Loucy (cell line): ENCODE results near the gene FSTL1.

ENCODE experiments used
- H2AFZ ChIP-seq: fragments of 200-600 bp; sonication (generic); 2 replicates; pipeline ENCODE4 v1.6.0; 2016; ENCODE audit warnings: antibody characterized with exemption, mild to moderate bottlenecking, low read length, moderate library complexity
- H3F3A ChIP-seq: fragments of 200-600 bp; 2 replicates; pipeline ENCODE4 v1.6.0; 2016; ENCODE audit warnings: antibody characterized with exemption, low read depth, mild to moderate bottlenecking
- H3K27me3 ChIP-seq: fragments of 200-600 bp; sonication (generic); 2 replicates; pipeline ENCODE4 v1.6.1; 2014; ENCODE audit warnings: low read length, mild to moderate bottlenecking; ENCODE audit not compliant: insufficient read depth, poor library complexity, severe bottlenecking
- H3K36me3 ChIP-seq: fragments of 200-600 bp; sonication (generic); 2 replicates; pipeline ENCODE4 v1.6.1; 2016; ENCODE audit warnings: low read length; ENCODE audit not compliant: insufficient read depth
- H3K4me1 ChIP-seq: fragments of 200-600 bp; sonication (generic); 2 replicates; pipeline ENCODE4 v1.5.1; 2014; ENCODE audit warnings: low read length, mild to moderate bottlenecking; ENCODE audit not compliant: insufficient read depth, poor library complexity, severe bottlenecking
- H3K4me2 ChIP-seq: fragments of 200-600 bp; sonication (generic); 2 replicates; pipeline ENCODE4 v1.6.0; 2014; ENCODE audit warnings: antibody characterized with exemption, low read length, low read depth, mild to moderate bottlenecking; ENCODE audit not compliant: poor library complexity, severe bottlenecking
- H3K4me3 ChIP-seq: fragments of 200-600 bp; sonication (generic); 2 replicates; pipeline ENCODE4 v1.5.1; 2014; ENCODE audit warnings: low read length, mild to moderate bottlenecking, mixed read lengths; ENCODE audit not compliant: poor library complexity, severe bottlenecking
- H3K79me2 ChIP-seq: fragments of 200-600 bp; sonication (generic); 2 replicates; pipeline ENCODE4 v1.6.1; 2014; ENCODE audit warnings: low read length; ENCODE audit not compliant: insufficient read depth
- H3K9ac ChIP-seq: fragments of 200-600 bp; sonication (generic); 2 replicates; pipeline ENCODE4 v1.6.0; 2014; ENCODE audit warnings: mild to moderate bottlenecking, low read depth, low read length, moderate library complexity; ENCODE audit not compliant: poor library complexity, severe bottlenecking
- H3K9me2 ChIP-seq: fragments of 200-600 bp; sonication (generic); replicated peaks from 2 replicates; pipeline ENCODE4 v1.6.1; 2016; ENCODE audit warnings: low read depth, low read length, mixed read lengths
- H3K9me3 ChIP-seq: fragments of 200-600 bp; sonication (generic); 2 replicates; pipeline ENCODE4 v1.6.1; 2014; ENCODE audit warnings: mild to moderate bottlenecking, antibody characterized with exemption, low read length, low read depth; ENCODE audit not compliant: insufficient read depth
- H4K20me1 ChIP-seq: fragments of 200-600 bp; sonication (generic); 2 replicates; pipeline ENCODE4 v1.6.0; 2014; ENCODE audit warnings: antibody characterized with exemption, low read length, mild to moderate bottlenecking; ENCODE audit not compliant: insufficient read depth, poor library complexity, severe bottlenecking
- CTCF ChIP-seq: fragments of 200-600 bp; sonication (generic); conservative IDR thresholded peaks from 2 replicates; pipeline ENCODE4 v1.5.1; 2014; ENCODE audit warnings: mild to moderate bottlenecking, antibody characterized with exemption, low read length
- EZH2phosphoT487 ChIP-seq: fragments of 200-600 bp; IDR thresholded peaks from 2 replicates; pipeline ENCODE4 v1.6.1; 2018; ENCODE audit warnings: antibody characterized with exemption, mild to moderate bottlenecking, moderate library complexity, borderline replicate concordance

FSTL1 gene

GRCh38 chr3:120492103-120492502, 41.3 kb upstream of the FSTL1 start:
- Histone ChIP-seq H3K27me3 (no peaks in the 10 kb centered on the region), H3K4me1 (no peaks in the 10 kb centered on the region), H4K20me1 (no peaks in the 10 kb centered on the region), H3K36me3 (no peaks in the 10 kb centered on the region), H3K4me2 (no peak overlapping the region), H3F3A (no peaks in the 10 kb centered on the region), H3K9me3 (no peaks in the 10 kb centered on the region; the same call in 1 of the 2 replicates), H3K4me3 (no peak overlapping the region), H3K79me2 (no peaks in the 10 kb centered on the region), H2AFZ (no peak overlapping the region), H3K9me2 (no peaks in the 10 kb centered on the region), H3K9ac (no peak overlapping the region)
- TF ChIP-seq CTCF, result no peak
- TF ChIP-seq EZH2phosphoT487, result no peak

GRCh38 chr3:120489421-120489820, 38.6 kb upstream of the FSTL1 start:
- Histone ChIP-seq H3K4me3 (no peak overlapping the region), H3K9ac (no peak overlapping the region), H3F3A (no peaks in the 10 kb centered on the region), H2AFZ (no peak overlapping the region), H3K36me3 (no peaks in the 10 kb centered on the region), H3K79me2 (no peaks in the 10 kb centered on the region), H4K20me1 (no peaks in the 10 kb centered on the region), H3K4me1 (no peaks in the 10 kb centered on the region), H3K4me2 (no peak overlapping the region), H3K9me2 (no peaks in the 10 kb centered on the region), H3K27me3 (no peaks in the 10 kb centered on the region), H3K9me3 (no peaks in the 10 kb centered on the region)
- no peak for TF ChIP-seq EZH2phosphoT487
- TF ChIP-seq CTCF, result no peak

- H4K20me1 ChIP-seq, result no peaks in the 10 kb centered on the region
- no peak overlapping the region for H3K4me3 ChIP-seq
- H3F3A ChIP-seq, result no peaks in the 10 kb centered on the region
- no peaks in the 10 kb centered on the region for H3K9me2 ChIP-seq
- no peaks in the 10 kb centered on the region for H3K27me3 ChIP-seq
- H3K4me1 ChIP-seq, result no peaks in the 10 kb centered on the region
- TF ChIP-seq CTCF (no peak), EZH2phosphoT487 (no peak)
- H2AFZ ChIP-seq, result no peak overlapping the region; the same call in 1 of the 2 replicates
- H3K36me3 ChIP-seq, result no peaks in the 10 kb centered on the region
- H3K79me2 ChIP-seq, result no peaks in the 10 kb centered on the region
- H3K9me3 ChIP-seq, result no peaks in the 10 kb centered on the region
- no peak overlapping the region for H3K4me2 ChIP-seq
- H3K9ac ChIP-seq, result no peak overlapping the region
Measured at GRCh38 chr3:120488296-120488695, 37.5 kb upstream of the FSTL1 start.
